Upper lobe of left lung (tissue), 4 donors: Measurements from ENCODE around the gene FOXN3.

Experiments
- EP300 ChIP-seq, 4 donors: sonication (generic); formaldehyde crosslinking; IDR thresholded peaks; one replicate each; pipeline ENCODE4 v1.5.1; 2017; ENCODE audit warnings: antibody characterized with exemption in 4 of 4, control low read depth in 2 of 4
- TF ChIP-seq, protein P1 (sequence below), 6 experiments: fragments of 450-650 bp in 4 of 6; fragments of 200-600 bp in 2 of 6; sonication (generic) in 2 of 6; IDR thresholded peaks; one replicate each; pipeline ENCODE4 v1.5.1; 2016 to 2019; ENCODE audit warnings: antibody characterized with exemption in 6 of 6

GRCh38 chr14:89298056-89298834 lies 118.8 kb downstream of the FOXN3 start:
- TF ChIP-seq, protein P1, sequence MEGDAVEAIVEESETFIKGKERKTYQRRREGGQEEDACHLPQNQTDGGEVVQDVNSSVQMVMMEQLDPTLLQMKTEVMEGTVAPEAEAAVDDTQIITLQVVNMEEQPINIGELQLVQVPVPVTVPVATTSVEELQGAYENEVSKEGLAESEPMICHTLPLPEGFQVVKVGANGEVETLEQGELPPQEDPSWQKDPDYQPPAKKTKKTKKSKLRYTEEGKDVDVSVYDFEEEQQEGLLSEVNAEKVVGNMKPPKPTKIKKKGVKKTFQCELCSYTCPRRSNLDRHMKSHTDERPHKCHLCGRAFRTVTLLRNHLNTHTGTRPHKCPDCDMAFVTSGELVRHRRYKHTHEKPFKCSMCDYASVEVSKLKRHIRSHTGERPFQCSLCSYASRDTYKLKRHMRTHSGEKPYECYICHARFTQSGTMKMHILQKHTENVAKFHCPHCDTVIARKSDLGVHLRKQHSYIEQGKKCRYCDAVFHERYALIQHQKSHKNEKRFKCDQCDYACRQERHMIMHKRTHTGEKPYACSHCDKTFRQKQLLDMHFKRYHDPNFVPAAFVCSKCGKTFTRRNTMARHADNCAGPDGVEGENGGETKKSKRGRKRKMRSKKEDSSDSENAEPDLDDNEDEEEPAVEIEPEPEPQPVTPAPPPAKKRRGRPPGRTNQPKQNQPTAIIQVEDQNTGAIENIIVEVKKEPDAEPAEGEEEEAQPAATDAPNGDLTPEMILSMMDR (IDR thresholded peaks at IDR 0.05) = no peak
- TF ChIP-seq EP300 (IDR thresholded peaks at IDR 0.05) = no peak
